ENCODE results near the gene KANSL1.
"Not testable (repeated sequence)": the region's sequence is repeated elsewhere in the genome, so short reads cannot be mapped to it uniquely, and the experiment has no call there.

Gene KANSL1

GRCh38 chr17:46182961-46183360 is 10.3 kb downstream of the KANSL1 start:
- TF ChIP-seq CTCF (IDR thresholded peaks at IDR 0.05; ENCODE audit: poor library complexity, severe bottlenecking): no peak
- DNase-seq (ENCODE audit: low spot score): no peak
- Histone ChIP-seq H3K4me1 (ENCODE audit: insufficient read depth, poor library complexity, severe bottlenecking) (peaks cover 26% of the 10 kb centered on the region), H3K9me3 (ENCODE audit: severe bottlenecking) (no peaks in the 10 kb centered on the region), H3K36me3 (ENCODE audit: low read depth) (peaks cover 9% of the 10 kb centered on the region), H3K27me3 (ENCODE audit: insufficient read depth, poor library complexity, severe bottlenecking) (no peaks in the 10 kb centered on the region), H3K27ac (ENCODE audit: poor library complexity, severe bottlenecking) (no peak overlapping the region), H3K4me3 (ENCODE audit: severe bottlenecking) (no peak overlapping the region)
- no peak for ATAC-seq (ENCODE audit: low read depth)

- TF ChIP-seq CTCF (IDR thresholded peaks at IDR 0.05; ENCODE audit: poor library complexity, severe bottlenecking): no peak
- Histone ChIP-seq H3K36me3 (ENCODE audit: low read depth) (0 out of 2 replicates have a peak, but pooled peaks cover 4% of the 10 kb centered on the region), H3K4me1 (ENCODE audit: insufficient read depth, poor library complexity, severe bottlenecking) (peaks cover 25% of the 10 kb centered on the region), H3K4me3 (ENCODE audit: severe bottlenecking) (no peak overlapping the region), H3K9me3 (ENCODE audit: severe bottlenecking) (no peaks in the 10 kb centered on the region), H3K27me3 (ENCODE audit: insufficient read depth, poor library complexity, severe bottlenecking) (no peaks in the 10 kb centered on the region), H3K27ac (ENCODE audit: poor library complexity, severe bottlenecking) (no peak overlapping the region)
- DNase-seq (ENCODE audit: low spot score): no peak
- ATAC-seq (ENCODE audit: low read depth): no peak
These were observed 11.3 kb downstream of the KANSL1 start for GRCh38 chr17:46181940-46182339.

GRCh38 chr17:46181316-46181715 is 11.9 kb downstream of the KANSL1 start:
- not testable (repeated sequence) for H3K27ac ChIP-seq (ENCODE audit: poor library complexity, severe bottlenecking); H3K27me3 ChIP-seq (ENCODE audit: insufficient read depth, poor library complexity, severe bottlenecking); DNase-seq (ENCODE audit: low spot score); H3K9me3 ChIP-seq (ENCODE audit: severe bottlenecking); H3K4me3 ChIP-seq (ENCODE audit: severe bottlenecking); H3K36me3 ChIP-seq (ENCODE audit: low read depth); ATAC-seq (ENCODE audit: low read depth)
- H3K4me1 ChIP-seq (ENCODE audit: insufficient read depth, poor library complexity, severe bottlenecking): peaks cover 26% of the 10 kb centered on the region

- no peaks in the 10 kb centered on the region for H3K9me3 ChIP-seq (ENCODE audit: severe bottlenecking)
- ATAC-seq (ENCODE audit: low read depth): no peak
- no peak for TF ChIP-seq CTCF (IDR thresholded peaks at IDR 0.05; ENCODE audit: poor library complexity, severe bottlenecking)
- H3K27ac ChIP-seq (ENCODE audit: poor library complexity, severe bottlenecking): no peak overlapping the region
- H3K27me3 ChIP-seq (ENCODE audit: insufficient read depth, poor library complexity, severe bottlenecking): no peaks in the 10 kb centered on the region
- peaks cover 4% of the 10 kb centered on the region; the same call in 1 of the 2 replicates for H3K36me3 ChIP-seq (ENCODE audit: low read depth)
- DNase-seq (ENCODE audit: low spot score): no peak
- H3K4me3 ChIP-seq (ENCODE audit: severe bottlenecking): no peak overlapping the region
- H3K4me1 ChIP-seq (ENCODE audit: insufficient read depth, poor library complexity, severe bottlenecking): peaks cover 26% of the 10 kb centered on the region
These were observed 12.3 kb downstream of the KANSL1 start for GRCh38 chr17:46180892-46181274.

GRCh38 chr17:46180185-46180891 is 12.9 kb downstream of the KANSL1 start:
- not testable (repeated sequence) for H3K36me3 ChIP-seq (ENCODE audit: low read depth); H3K9me3 ChIP-seq (ENCODE audit: severe bottlenecking); H3K4me3 ChIP-seq (ENCODE audit: severe bottlenecking); H3K27me3 ChIP-seq (ENCODE audit: insufficient read depth, poor library complexity, severe bottlenecking); ATAC-seq (ENCODE audit: low read depth); H3K27ac ChIP-seq (ENCODE audit: poor library complexity, severe bottlenecking); DNase-seq (ENCODE audit: low spot score)
- peaks cover 26% of the 10 kb centered on the region for H3K4me1 ChIP-seq (ENCODE audit: insufficient read depth, poor library complexity, severe bottlenecking)

- H3K27ac ChIP-seq (ENCODE audit: poor library complexity, severe bottlenecking): no peak overlapping the region
- H3K36me3 ChIP-seq (ENCODE audit: low read depth): peaks cover 12% of the 10 kb centered on the region
- H3K9me3 ChIP-seq (ENCODE audit: severe bottlenecking): no peaks in the 10 kb centered on the region
- no peaks in the 10 kb centered on the region for H3K27me3 ChIP-seq (ENCODE audit: insufficient read depth, poor library complexity, severe bottlenecking)
- H3K4me1 ChIP-seq (ENCODE audit: insufficient read depth, poor library complexity, severe bottlenecking): peaks cover 26% of the 10 kb centered on the region
- ATAC-seq (ENCODE audit: low read depth) (no peak), DNase-seq (ENCODE audit: low spot score) (no peak)
- no peak for TF ChIP-seq CTCF (IDR thresholded peaks at IDR 0.05; ENCODE audit: poor library complexity, severe bottlenecking)
- H3K4me3 ChIP-seq (ENCODE audit: severe bottlenecking): no peak overlapping the region
These were observed 13.7 kb downstream of the KANSL1 start for GRCh38 chr17:46179375-46179999.

Measured in RWPE2 (cell line).